Lower leg skin (tissue), 3 donors: ENCODE data around the gene NKX2-3.

Experiments used
- CTCF ChIP-seq, 3 donors: fragments of 450-650 bp; IDR thresholded peaks; one replicate each; pipeline ENCODE4 v1.5.1; 2016; ENCODE audit warnings: antibody characterized with exemption in 3 of 3, mild to moderate bottlenecking in 3 of 3, moderate library complexity in 2 of 3
- POLR2A ChIP-seq, 2 donors: fragments of 450-650 bp; IDR thresholded peaks; one replicate each; pipeline ENCODE4 v1.6.1; 2016 to 2017; ENCODE audit warnings: antibody characterized with exemption in 2 of 2, mild to moderate bottlenecking in 1 of 2, moderate library complexity in 1 of 2

GRCh38 chr10:99536338-99537085, 3.8 kb downstream of the NKX2-3 start:
- TF ChIP-seq CTCF (IDR thresholded peaks at IDR 0.05) (no peak), POLR2A (IDR thresholded peaks at IDR 0.05) (no peak)
